Measurements from ENCODE around the gene CYREN.

DNA sequence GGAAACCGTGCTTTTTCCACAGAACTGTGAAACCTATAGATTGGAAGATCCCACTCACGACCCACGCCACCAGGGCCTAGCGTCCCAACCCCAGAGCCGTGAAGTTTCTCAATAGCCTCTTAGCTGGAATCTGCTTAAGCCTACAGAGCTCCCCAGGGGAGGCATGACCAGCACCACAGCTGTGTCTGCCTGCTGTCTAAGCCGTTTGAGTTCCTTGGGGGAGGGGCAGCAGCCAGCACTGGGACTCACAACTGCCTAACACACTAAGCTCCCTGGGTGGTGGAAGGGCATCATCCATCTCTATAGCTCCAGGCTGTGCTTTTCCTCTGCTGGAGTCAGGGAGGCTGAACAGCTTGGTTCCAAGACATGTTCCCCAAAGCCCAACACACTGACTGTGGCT is 48.6 kb downstream of the CYREN start:
- TF ChIP-seq, protein P1, sequence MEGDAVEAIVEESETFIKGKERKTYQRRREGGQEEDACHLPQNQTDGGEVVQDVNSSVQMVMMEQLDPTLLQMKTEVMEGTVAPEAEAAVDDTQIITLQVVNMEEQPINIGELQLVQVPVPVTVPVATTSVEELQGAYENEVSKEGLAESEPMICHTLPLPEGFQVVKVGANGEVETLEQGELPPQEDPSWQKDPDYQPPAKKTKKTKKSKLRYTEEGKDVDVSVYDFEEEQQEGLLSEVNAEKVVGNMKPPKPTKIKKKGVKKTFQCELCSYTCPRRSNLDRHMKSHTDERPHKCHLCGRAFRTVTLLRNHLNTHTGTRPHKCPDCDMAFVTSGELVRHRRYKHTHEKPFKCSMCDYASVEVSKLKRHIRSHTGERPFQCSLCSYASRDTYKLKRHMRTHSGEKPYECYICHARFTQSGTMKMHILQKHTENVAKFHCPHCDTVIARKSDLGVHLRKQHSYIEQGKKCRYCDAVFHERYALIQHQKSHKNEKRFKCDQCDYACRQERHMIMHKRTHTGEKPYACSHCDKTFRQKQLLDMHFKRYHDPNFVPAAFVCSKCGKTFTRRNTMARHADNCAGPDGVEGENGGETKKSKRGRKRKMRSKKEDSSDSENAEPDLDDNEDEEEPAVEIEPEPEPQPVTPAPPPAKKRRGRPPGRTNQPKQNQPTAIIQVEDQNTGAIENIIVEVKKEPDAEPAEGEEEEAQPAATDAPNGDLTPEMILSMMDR (optimal IDR thresholded peaks at IDR 0.05 in 1 of 3, IDR thresholded peaks at IDR 0.05 in 1 of 3, conservative IDR thresholded peaks at IDR 0.05 in 1 of 3; ENCODE audit: extremely low read depth in 1 of 3, insufficient read depth in 2 of 3, low read length in 3 of 3), result no peak
- TF ChIP-seq EZH2 (IDR thresholded peaks at IDR 0.05; ENCODE audit: low read length), result no peak
